ENCODE measurements around the gene ATP8A1. TPM values are rescaled to one million over a fixed set of nuclear protein-coding genes. Genes with fewer than 3 reads are reported as not detected.

ATP8A1 gene
- total and polyA plus RNA-seq, 12 donors: 3.4 to 27.9 (median 17.5) TPM

DNA sequence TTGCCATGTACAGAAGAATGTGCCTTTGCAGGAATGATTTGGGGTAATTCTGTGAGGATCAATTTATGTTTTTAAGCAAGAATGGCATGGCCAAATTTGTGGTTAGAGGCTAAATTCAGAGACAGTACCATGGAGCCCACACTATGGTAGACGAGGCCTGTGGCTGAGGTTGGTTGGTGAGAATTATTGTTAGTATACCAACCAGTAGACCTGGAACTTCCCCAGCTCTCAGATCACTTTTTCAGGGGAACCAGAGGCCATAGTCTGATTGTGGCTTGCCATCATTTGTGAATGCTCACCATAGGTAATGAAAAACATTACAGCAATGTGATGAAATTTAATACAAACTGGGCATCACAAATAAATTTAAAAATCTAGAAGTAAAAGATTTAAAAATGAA, 203.3 kb downstream of the ATP8A1 start:
- intact Hi-C loops (cut with DNase I): no loop called here
- Histone ChIP-seq H3K27ac (no peak overlapping the region), H3K4me3 (no peak overlapping the region), H3K4me1 (peaks cover 0 to 2% (median 0%) of the 10 kb centered on the region in 9 donors), H3K36me3 (peaks cover 0 to 24% (median 8%) of the 10 kb centered on the region in 9 donors), H3K9me3 (no peaks in the 10 kb centered on the region), H3K27me3 (no peaks in the 10 kb centered on the region)
- TF ChIP-seq, protein P1, sequence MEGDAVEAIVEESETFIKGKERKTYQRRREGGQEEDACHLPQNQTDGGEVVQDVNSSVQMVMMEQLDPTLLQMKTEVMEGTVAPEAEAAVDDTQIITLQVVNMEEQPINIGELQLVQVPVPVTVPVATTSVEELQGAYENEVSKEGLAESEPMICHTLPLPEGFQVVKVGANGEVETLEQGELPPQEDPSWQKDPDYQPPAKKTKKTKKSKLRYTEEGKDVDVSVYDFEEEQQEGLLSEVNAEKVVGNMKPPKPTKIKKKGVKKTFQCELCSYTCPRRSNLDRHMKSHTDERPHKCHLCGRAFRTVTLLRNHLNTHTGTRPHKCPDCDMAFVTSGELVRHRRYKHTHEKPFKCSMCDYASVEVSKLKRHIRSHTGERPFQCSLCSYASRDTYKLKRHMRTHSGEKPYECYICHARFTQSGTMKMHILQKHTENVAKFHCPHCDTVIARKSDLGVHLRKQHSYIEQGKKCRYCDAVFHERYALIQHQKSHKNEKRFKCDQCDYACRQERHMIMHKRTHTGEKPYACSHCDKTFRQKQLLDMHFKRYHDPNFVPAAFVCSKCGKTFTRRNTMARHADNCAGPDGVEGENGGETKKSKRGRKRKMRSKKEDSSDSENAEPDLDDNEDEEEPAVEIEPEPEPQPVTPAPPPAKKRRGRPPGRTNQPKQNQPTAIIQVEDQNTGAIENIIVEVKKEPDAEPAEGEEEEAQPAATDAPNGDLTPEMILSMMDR (IDR thresholded peaks at IDR 0.05): no peak
- DNase-seq (no peak), ATAC-seq (no peak)
- 84 to 93% methylated on average over 1 of the region's 1 CpG for WGBS, 2 donors

DNA sequence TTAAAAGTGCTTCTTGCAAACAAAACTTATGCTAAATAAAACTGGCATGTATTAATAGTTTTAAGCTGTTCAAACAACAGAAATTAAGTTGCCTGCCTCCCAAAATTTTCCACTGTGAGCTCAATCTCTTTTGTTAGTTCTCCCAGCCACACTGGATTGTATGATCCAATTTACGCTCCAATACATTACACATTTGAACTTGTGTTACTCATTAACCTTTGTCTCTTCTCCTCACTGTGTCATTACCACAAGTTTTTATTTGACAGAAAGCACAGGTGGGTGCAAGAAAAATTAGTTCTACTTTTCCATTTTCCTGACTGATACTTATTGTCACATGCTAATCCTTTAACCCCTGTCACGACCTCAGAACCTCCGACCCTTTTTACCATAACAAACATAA, 204.1 kb downstream of the ATP8A1 start:
- Histone ChIP-seq H3K9me3 (no peaks in the 10 kb centered on the region), H3K27me3 (no peaks in the 10 kb centered on the region), H3K4me3 (no peak overlapping the region), H3K36me3 (peaks cover 0 to 24% (median 8%) of the 10 kb centered on the region in 9 donors), H3K27ac (no peak overlapping the region), H3K4me1 (no peaks in the 10 kb centered on the region)
- WGBS, 2 donors: 86 to 88% methylated on average over 3 of the region's 3 CpGs
- no peak for ATAC-seq
- DNase-seq: no peak
- TF ChIP-seq, protein P1 (IDR thresholded peaks at IDR 0.05): no peak
- intact Hi-C loops (cut with DNase I): no loop called here

DNA sequence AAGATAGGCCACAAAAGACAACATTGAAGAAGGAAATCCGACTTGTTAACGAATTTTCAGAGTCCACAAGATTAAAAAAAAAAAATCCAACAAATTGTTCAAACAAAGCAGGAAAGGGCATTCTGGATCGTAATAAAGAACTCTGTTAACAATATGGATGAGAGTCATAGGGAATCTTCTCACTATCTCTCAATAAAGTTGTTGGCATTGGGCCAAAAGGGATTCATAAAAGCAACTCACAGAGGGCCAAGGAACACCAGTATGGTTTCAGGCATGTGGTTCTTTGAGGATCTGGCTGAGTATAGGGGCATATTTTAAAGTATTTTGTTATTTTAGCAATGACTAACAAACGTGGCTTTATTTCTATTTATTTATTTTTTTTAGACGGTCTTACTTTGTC, 210.1 kb downstream of the ATP8A1 start:
- Histone ChIP-seq H3K27me3 (no peaks in the 10 kb centered on the region), H3K36me3 (peaks cover 0 to 57% (median 8%) of the 10 kb centered on the region in 9 donors), H3K9me3 (no peaks in the 10 kb centered on the region), H3K4me3 (no peak overlapping the region), H3K27ac (no peak overlapping the region), H3K4me1 (no peaks in the 10 kb centered on the region)
- ATAC-seq: no peak
- no peak for DNase-seq
- TF ChIP-seq, protein P1 (IDR thresholded peaks at IDR 0.05): no peak
- WGBS, 2 donors: 59 to 62% methylated on average over 5 of the region's 5 CpGs
- intact Hi-C loops (cut with DNase I): no loop called here

DNA sequence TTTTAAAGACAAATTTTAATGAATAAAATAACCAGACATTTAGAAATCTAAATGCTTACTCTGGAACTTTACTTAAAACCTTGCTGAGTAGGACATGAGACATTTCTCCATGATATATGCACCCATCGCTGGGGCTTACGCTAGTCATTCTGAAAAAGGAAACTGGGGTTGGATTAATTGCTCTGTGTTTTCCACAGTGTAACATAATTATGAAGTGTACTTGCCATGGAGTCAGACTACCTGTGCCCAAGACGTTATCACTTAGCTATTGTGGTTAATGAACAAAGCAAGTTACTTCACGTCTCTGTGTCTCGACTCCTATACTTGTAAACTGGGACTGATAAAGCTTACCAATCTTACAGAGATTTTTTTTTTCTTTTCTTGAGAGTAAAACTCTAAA, 211.9 kb downstream of the ATP8A1 start:
- no peaks in the 10 kb centered on the region for H3K27me3 ChIP-seq
- WGBS, 2 donors: 93 to 96% methylated on average over 5 of the region's 5 CpGs
- intact Hi-C loops (cut with DNase I): no loop called here
- H3K4me1 ChIP-seq: no peaks in the 10 kb centered on the region
- H3K4me3 ChIP-seq: no peak overlapping the region
- no peaks in the 10 kb centered on the region for H3K9me3 ChIP-seq
- no peak overlapping the region for H3K27ac ChIP-seq
- H3K36me3 ChIP-seq: peaks cover 0 to 60% (median 7%) of the 10 kb centered on the region in 9 donors
- no peak for ATAC-seq
- DNase-seq: no peak
- TF ChIP-seq, protein P1 (IDR thresholded peaks at IDR 0.05): no peak
